WTC11 (cell line): ENCODE measurements around the gene ZSWIM6. TPM values are rescaled to one million over a fixed set of nuclear protein-coding genes. Genes with fewer than 3 reads are reported as not detected.

Experiments used
- ATAC-seq: fragments of 200-7000 bp; cut with Tn5 transposase; 2 replicates; pipeline ENCODE4 v1.10.0; 2021; ENCODE audit warnings: mild to moderate bottlenecking, moderate library complexity
- CTCF ChIA-PET: fragments of 300-600 bp; sonication (Branson Sonifier 250); formaldehyde crosslinking; loops from one replicate; lab custom pipeline; 2021; ENCODE audit warnings: antibody characterized with exemption; lab: Charles Lee
- POLR2A ChIA-PET: fragments of 350-600 bp; sonication (Branson Sonifier 250); formaldehyde crosslinking; loops from one replicate; lab custom pipeline; 2021; ENCODE audit warnings: antibody characterized with exemption; lab: Charles Lee
- DNase-seq: peaks from one replicate; pipeline ENCODE4 v3.0.0; 2021; ENCODE audit warnings: low spot score
- H3K27ac Mint-ChIP-seq: 2 replicates; pipeline ENCODE4 v1.8.0; 2021; ENCODE audit warnings: mixed read lengths
- H3K27me3 Mint-ChIP-seq: 2 replicates; pipeline ENCODE4 v1.8.0; 2021; ENCODE audit warnings: low read depth, mild to moderate bottlenecking, moderate library complexity, mixed read lengths
- H3K36me3 Mint-ChIP-seq: 2 replicates; pipeline ENCODE4 v1.8.0; 2021; ENCODE audit warnings: mixed read lengths
- H3K4me1 Mint-ChIP-seq: 2 replicates; pipeline ENCODE4 v1.8.0; 2022; ENCODE audit warnings: mixed read lengths
- H3K4me3 Mint-ChIP-seq: 2 replicates; pipeline ENCODE4 v1.8.0; 2021; ENCODE audit warnings: mild to moderate bottlenecking, moderate library complexity, mixed read lengths
- H3K9me3 Mint-ChIP-seq: 2 replicates; pipeline ENCODE4 v1.8.0; 2021; ENCODE audit warnings: mixed read lengths
- AFF4 ChIP-seq: sonication (generic); formaldehyde crosslinking; IDR thresholded peaks from 2 replicates; pipeline ENCODE4 v1.8.1; 2023; ENCODE audit warnings: mild to moderate bottlenecking, missing genetic modification reagents, borderline replicate concordance
- ATF1 ChIP-seq: sonication (generic); formaldehyde crosslinking; IDR thresholded peaks from 2 replicates; pipeline ENCODE4 v1.8.1; 2023; ENCODE audit warnings: mild to moderate bottlenecking, moderate library complexity, missing genetic modification reagents
- CBFB ChIP-seq: sonication (generic); formaldehyde crosslinking; IDR thresholded peaks from 2 replicates; pipeline ENCODE4 v1.8.1; 2022; ENCODE audit warnings: mild to moderate bottlenecking, low read depth, missing genetic modification reagents
- E2F4 ChIP-seq: sonication (generic); formaldehyde crosslinking; IDR thresholded peaks from 2 replicates; pipeline ENCODE4 v1.8.1; 2022; ENCODE audit warnings: low read depth, mild to moderate bottlenecking, moderate library complexity, missing genetic modification reagents, borderline replicate concordance
- GTF2I ChIP-seq: fragments of 250-450 bp; sonication (Bioruptor Pico); conservative IDR thresholded peaks from 2 replicates; pipeline ENCODE4 v1.4.0; 2021; ENCODE audit warnings: mild to moderate bottlenecking
- KAT7 ChIP-seq: sonication (generic); formaldehyde crosslinking; IDR thresholded peaks from 2 replicates; pipeline ENCODE4 v1.8.1; 2023; ENCODE audit warnings: missing genetic modification reagents, mild to moderate bottlenecking, borderline replicate concordance
- NFE2L1 ChIP-seq: sonication (generic); formaldehyde crosslinking; IDR thresholded peaks from 2 replicates; pipeline ENCODE4 v1.8.1; 2023; ENCODE audit warnings: missing genetic modification reagents
- OVOL2 ChIP-seq: fragments of 250-450 bp; sonication (Bioruptor Pico); IDR thresholded peaks from 2 replicates; pipeline ENCODE4 v1.9.0; 2021; ENCODE audit warnings: mild to moderate bottlenecking, borderline replicate concordance
- SMAD3 ChIP-seq: sonication (generic); formaldehyde crosslinking; IDR thresholded peaks from 2 replicates; pipeline ENCODE4 v1.8.0; 2022; ENCODE audit warnings: missing genetic modification reagents, mild to moderate bottlenecking, borderline replicate concordance
- SMAD4 ChIP-seq: sonication (generic); formaldehyde crosslinking; IDR thresholded peaks from 2 replicates; pipeline ENCODE4 v1.8.0; 2022; ENCODE audit warnings: mild to moderate bottlenecking, missing genetic modification reagents
- SP1 ChIP-seq: sonication (generic); formaldehyde crosslinking; conservative IDR thresholded peaks from 2 replicates; pipeline ENCODE4 v1.8.1; 2022; ENCODE audit warnings: missing genetic modification reagents
- ZNF121 ChIP-seq: sonication (generic); formaldehyde crosslinking; IDR thresholded peaks from 2 replicates; pipeline ENCODE4 v1.8.0; 2023; ENCODE audit warnings: missing genetic modification reagents
- ZNF263 ChIP-seq: sonication (generic); formaldehyde crosslinking; IDR thresholded peaks from 2 replicates; pipeline ENCODE4 v1.8.1; 2022; ENCODE audit warnings: low read depth, mild to moderate bottlenecking, moderate library complexity, missing genetic modification reagents
- total RNA-seq: library from RNA; stranded (reverse); gene quantifications from 3 replicates; pipeline ENCODE4 v1.2.3, GENCODE V29; 2021
- TF ChIP-seq, protein P1 (sequence below): sonication (generic); formaldehyde crosslinking; IDR thresholded peaks from 2 replicates; pipeline ENCODE4 v1.8.0; 2022; ENCODE audit warnings: mild to moderate bottlenecking, missing genetic modification reagents
- TF ChIP-seq, protein P2 (sequence below): sonication (generic); formaldehyde crosslinking; IDR thresholded peaks from 2 replicates; pipeline ENCODE4 v1.8.0; 2023; ENCODE audit warnings: missing genetic modification reagents
- TF ChIP-seq, protein P3 (sequence below): sonication (generic); formaldehyde crosslinking; IDR thresholded peaks from 2 replicates; pipeline ENCODE4 v1.8.1; 2022; ENCODE audit warnings: low read depth, missing genetic modification reagents, borderline replicate concordance
- TF ChIP-seq, protein P4 (sequence below): sonication (generic); formaldehyde crosslinking; IDR thresholded peaks from 2 replicates; pipeline ENCODE4 v1.8.0; 2022; ENCODE audit warnings: mild to moderate bottlenecking, missing genetic modification reagents

The ZSWIM6 gene
- total RNA-seq, 1 experiment from 2014 or later, result 12.5 TPM

GRCh38 chr5:61362796-61363368 lies 30.8 kb downstream of the ZSWIM6 start:
- POLR2A ChIA-PET, result no interaction called here
- peaks cover 2% of the 10 kb centered on the region; the same call in 1 of the 2 replicates for H3K36me3 Mint-ChIP-seq
- CTCF ChIA-PET, result interaction anchor here (0.6 to 2.1 kb wide), 9 partner anchors 16 to 572 kb away, joined by 3 to 7 read pairs (median 3); no protein-coding TSS in a partner anchor
- TF ChIP-seq SP1, result no peak
- TF ChIP-seq, protein P1, sequence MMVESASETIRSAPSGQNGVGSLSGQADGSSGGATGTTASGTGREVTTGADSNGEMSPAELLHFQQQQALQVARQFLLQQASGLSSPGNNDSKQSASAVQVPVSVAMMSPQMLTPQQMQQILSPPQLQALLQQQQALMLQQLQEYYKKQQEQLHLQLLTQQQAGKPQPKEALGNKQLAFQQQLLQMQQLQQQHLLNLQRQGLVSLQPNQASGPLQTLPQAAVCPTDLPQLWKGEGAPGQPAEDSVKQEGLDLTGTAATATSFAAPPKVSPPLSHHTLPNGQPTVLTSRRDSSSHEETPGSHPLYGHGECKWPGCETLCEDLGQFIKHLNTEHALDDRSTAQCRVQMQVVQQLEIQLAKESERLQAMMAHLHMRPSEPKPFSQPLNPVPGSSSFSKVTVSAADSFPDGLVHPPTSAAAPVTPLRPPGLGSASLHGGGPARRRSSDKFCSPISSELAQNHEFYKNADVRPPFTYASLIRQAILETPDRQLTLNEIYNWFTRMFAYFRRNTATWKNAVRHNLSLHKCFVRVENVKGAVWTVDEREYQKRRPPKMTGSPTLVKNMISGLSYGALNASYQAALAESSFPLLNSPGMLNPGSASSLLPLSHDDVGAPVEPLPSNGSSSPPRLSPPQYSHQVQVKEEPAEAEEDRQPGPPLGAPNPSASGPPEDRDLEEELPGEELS, result no peak
- TF ChIP-seq NFE2L1, result no peak
- TF ChIP-seq CBFB (CRISPR knock-in tag), result no peak
- TF ChIP-seq SMAD3 (CRISPR knock-in tag), result no peak
- TF ChIP-seq SMAD4 (CRISPR knock-in tag), result no peak
- TF ChIP-seq AFF4 (CRISPR knock-in tag), result no peak
- no peak for TF ChIP-seq GTF2I (CRISPR knock-in tag)
- TF ChIP-seq E2F4 (CRISPR knock-in tag), result no peak
- TF ChIP-seq ZNF263 (CRISPR knock-in tag), result no peak
- TF ChIP-seq, protein P2, sequence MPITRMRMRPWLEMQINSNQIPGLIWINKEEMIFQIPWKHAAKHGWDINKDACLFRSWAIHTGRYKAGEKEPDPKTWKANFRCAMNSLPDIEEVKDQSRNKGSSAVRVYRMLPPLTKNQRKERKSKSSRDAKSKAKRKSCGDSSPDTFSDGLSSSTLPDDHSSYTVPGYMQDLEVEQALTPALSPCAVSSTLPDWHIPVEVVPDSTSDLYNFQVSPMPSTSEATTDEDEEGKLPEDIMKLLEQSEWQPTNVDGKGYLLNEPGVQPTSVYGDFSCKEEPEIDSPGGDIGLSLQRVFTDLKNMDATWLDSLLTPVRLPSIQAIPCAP, result no peak
- TF ChIP-seq, protein P3, sequence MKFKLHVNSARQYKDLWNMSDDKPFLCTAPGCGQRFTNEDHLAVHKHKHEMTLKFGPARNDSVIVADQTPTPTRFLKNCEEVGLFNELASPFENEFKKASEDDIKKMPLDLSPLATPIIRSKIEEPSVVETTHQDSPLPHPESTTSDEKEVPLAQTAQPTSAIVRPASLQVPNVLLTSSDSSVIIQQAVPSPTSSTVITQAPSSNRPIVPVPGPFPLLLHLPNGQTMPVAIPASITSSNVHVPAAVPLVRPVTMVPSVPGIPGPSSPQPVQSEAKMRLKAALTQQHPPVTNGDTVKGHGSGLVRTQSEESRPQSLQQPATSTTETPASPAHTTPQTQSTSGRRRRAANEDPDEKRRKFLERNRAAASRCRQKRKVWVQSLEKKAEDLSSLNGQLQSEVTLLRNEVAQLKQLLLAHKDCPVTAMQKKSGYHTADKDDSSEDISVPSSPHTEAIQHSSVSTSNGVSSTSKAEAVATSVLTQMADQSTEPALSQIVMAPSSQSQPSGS (CRISPR knock-in tag), result no peak
- TF ChIP-seq ATF1 (CRISPR knock-in tag), result no peak
- no peak for TF ChIP-seq KAT7 (CRISPR knock-in tag)
- no peak for TF ChIP-seq ZNF121
- TF ChIP-seq OVOL2 (CRISPR knock-in tag), result no peak
- TF ChIP-seq, protein P4, sequence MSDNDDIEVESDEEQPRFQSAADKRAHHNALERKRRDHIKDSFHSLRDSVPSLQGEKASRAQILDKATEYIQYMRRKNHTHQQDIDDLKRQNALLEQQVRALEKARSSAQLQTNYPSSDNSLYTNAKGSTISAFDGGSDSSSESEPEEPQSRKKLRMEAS, result no peak
- TF ChIP-seq, all 79 proteins: peak for 0
- H3K4me3 Mint-ChIP-seq, result no peak overlapping the region
- H3K27me3 Mint-ChIP-seq, result no peaks in the 10 kb centered on the region
- H3K4me1 Mint-ChIP-seq, result peaks cover 36% of the 10 kb centered on the region
- peak; percentile 37 for DNase-seq
- ATAC-seq, result peak; percentile 91
- H3K27ac Mint-ChIP-seq, result no peak overlapping the region
- H3K9me3 Mint-ChIP-seq, result peaks cover 2% of the 10 kb centered on the region
